ENCODE results near the gene ANKRD13D. TPM values are rescaled to one million over a fixed set of nuclear protein-coding genes. Genes with fewer than 3 reads are reported as not detected.

Gene ANKRD13D
- total RNA-seq, 2 donors from 2014 or later, result 78.5 to 90.9 TPM

GRCh38 chr11:67271541-67272284 lies 17.4 kb upstream of the ANKRD13D start:
- peak; percentile 80 to 84 for DNase-seq
- Mint-ChIP-seq H3K4me3 (peak overlapping the region; percentile 97 to 98), H3K27me3 (ENCODE audit: low read depth) (no peaks in the 10 kb centered on the region), H3K36me3 (ENCODE audit: insufficient read depth in 2 of 2) (peaks cover 20 to 31% of the 10 kb centered on the region in 2 donors), H3K4me1 (ENCODE audit: low read depth) (peaks cover 84% of the 10 kb centered on the region), H3K27ac (peak overlapping the region; percentile 87), H3K9me3 (no peaks in the 10 kb centered on the region)
- ATAC-seq (replicated peaks in 1 of 2), result peak; percentile 38 to 45

DNA sequence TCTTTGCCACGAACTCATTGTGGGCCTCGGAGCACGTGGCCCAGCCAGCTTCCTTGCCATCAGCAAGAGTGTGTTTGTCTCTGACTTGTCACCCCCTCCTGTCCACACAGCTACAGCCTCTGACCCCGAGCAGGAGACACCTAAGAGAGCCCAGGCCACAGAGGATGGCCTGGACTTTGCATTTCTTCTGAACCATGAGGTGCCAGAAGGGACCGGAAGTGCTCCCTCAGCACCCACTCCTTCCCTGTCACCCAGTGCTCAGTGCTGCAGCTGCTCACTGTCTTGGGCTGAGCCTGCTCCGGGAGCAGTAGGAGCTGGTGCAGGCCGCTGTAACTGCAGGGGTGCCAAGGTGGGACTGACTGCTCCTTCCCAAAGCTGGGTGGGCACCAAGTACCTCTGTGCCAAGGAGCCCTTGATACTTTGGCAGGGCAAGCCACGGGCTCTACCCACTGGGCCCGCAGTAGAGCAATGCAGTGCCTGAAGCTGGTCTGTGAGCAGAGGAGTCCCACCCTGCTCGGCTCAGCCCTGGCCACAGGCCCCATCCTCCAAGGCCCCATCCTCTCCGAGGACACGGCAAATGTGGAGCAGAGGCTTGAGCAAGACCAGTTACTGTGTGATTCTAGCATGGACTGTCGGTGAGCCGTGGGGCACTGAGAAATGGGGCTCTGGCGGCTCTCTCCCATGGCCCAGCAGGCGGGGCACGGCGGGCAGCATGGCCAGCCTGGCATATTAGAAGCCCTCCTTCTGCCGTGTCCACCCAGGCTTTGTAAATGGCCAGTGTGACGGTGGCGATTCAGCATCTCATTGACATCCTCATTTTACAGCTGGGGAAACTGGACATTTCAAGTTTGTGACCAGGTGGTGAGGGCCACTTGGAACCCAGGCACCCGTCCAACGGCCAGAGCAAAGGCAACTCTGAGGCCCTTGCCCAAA lies 16.5 kb upstream of the ANKRD13D start:
- DNase-seq, result no peak
- ATAC-seq (replicated peaks in 1 of 2), result peak in 1 of 2 donors; percentile 23
- peak overlapping the region; percentile 97 to 98 for H3K4me3 Mint-ChIP-seq
- H3K4me1 Mint-ChIP-seq (ENCODE audit: low read depth), result peaks cover 93% of the 10 kb centered on the region
- peaks cover 13 to 25% of the 10 kb centered on the region in 2 donors for H3K36me3 Mint-ChIP-seq (ENCODE audit: insufficient read depth in 2 of 2)
- H3K27me3 Mint-ChIP-seq (ENCODE audit: low read depth), result no peaks in the 10 kb centered on the region
- peak overlapping the region; percentile 70 for H3K27ac Mint-ChIP-seq
- H3K9me3 Mint-ChIP-seq, result no peaks in the 10 kb centered on the region

- DNase-seq (no peak), ATAC-seq (replicated peaks in 1 of 2) (no peak)
- peak overlapping the region; percentile 97 to 98 for H3K4me3 Mint-ChIP-seq
- H3K27me3 Mint-ChIP-seq (ENCODE audit: low read depth), result no peaks in the 10 kb centered on the region
- H3K4me1 Mint-ChIP-seq (ENCODE audit: low read depth), result peaks cover 95% of the 10 kb centered on the region
- H3K9me3 Mint-ChIP-seq, result no peaks in the 10 kb centered on the region
- peak overlapping the region; percentile 81 for H3K27ac Mint-ChIP-seq
- H3K36me3 Mint-ChIP-seq (ENCODE audit: insufficient read depth in 2 of 2), result peaks cover 8 to 19% of the 10 kb centered on the region in 2 donors
Measured at GRCh38 chr11:67273260-67273990, 15.7 kb upstream of the ANKRD13D start.

- no peak for DNase-seq
Measured at GRCh38 chr11:67274768-67275605, 14.1 kb upstream of the ANKRD13D start.

DNA sequence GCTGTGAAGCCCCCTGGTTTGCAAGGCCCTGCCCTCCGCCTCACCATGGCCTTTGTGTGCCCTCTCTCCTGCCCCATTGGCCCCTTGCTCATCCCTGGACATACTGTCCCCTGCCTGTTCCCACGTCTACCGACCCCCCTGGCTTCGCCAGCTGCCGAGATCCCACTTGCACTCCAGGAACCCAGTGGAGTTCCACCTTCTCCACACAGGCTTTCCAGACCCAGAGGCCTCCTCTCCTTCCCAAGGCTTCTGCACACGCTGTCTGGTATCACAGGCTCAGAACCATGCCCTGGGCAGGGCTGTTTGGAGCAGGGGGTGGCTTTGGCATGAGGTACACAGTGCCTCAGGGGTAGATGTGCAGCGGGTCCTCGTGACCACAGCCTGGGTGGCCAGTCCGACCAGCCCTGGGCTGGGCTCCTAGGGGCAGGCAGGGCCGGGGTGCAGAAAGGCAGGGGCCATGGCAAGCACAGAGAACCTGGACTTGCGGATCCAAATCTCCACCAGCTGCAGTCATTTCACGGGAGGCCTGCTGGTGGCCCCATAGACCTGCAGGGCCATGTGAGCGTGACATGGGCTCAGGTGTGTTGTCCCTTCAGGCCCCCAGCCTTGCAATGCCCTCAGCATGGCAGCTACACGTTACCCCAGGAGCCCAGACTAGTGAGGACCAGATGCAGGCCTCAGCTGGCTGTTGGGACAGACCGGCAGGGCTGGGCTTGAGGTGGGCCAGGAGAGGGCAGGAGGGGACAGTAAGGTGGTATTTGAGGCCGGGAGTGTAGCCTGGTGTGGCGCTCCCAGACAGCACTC lies 13.3 kb upstream of the ANKRD13D start:
- peaks cover 92% of the 10 kb centered on the region for H3K4me1 Mint-ChIP-seq (ENCODE audit: low read depth)
- peak overlapping the region; percentile 81 for H3K27ac Mint-ChIP-seq
- no peaks in the 10 kb centered on the region for H3K9me3 Mint-ChIP-seq
- no peak for ATAC-seq (replicated peaks in 1 of 2)
- peaks cover 4 to 23% of the 10 kb centered on the region in 2 donors for H3K36me3 Mint-ChIP-seq (ENCODE audit: insufficient read depth in 2 of 2)
- no peaks in the 10 kb centered on the region for H3K27me3 Mint-ChIP-seq (ENCODE audit: low read depth)
- DNase-seq, result peak; percentile 31 to 40
- H3K4me3 Mint-ChIP-seq, result peak overlapping the region; percentile 75 to 97

More at GRCh38 chr11:67274768-67275605, 14.1 kb upstream of the ANKRD13D start:
- H3K36me3 Mint-ChIP-seq (ENCODE audit: insufficient read depth in 2 of 2), result peaks cover 10 to 27% of the 10 kb centered on the region in 2 donors
- no peaks in the 10 kb centered on the region for H3K9me3 Mint-ChIP-seq
- peaks cover 97% of the 10 kb centered on the region for H3K4me1 Mint-ChIP-seq (ENCODE audit: low read depth)
- peak overlapping the region; percentile 81 for H3K27ac Mint-ChIP-seq
- H3K27me3 Mint-ChIP-seq (ENCODE audit: low read depth), result no peaks in the 10 kb centered on the region
- ATAC-seq (replicated peaks in 1 of 2), result no peak
- peak overlapping the region; percentile 82 to 97 for H3K4me3 Mint-ChIP-seq

- DNase-seq (peak; percentile 66 to 69), ATAC-seq (replicated peaks in 1 of 2) (peak; percentile 60 to 65)
- Mint-ChIP-seq H3K9me3 (no peaks in the 10 kb centered on the region), H3K27me3 (ENCODE audit: low read depth) (no peaks in the 10 kb centered on the region), H3K4me1 (ENCODE audit: low read depth) (peaks cover 82% of the 10 kb centered on the region), H3K4me3 (peak overlapping the region; percentile 75 to 97), H3K27ac (peak overlapping the region; percentile 81), H3K36me3 (ENCODE audit: insufficient read depth in 2 of 2) (peaks cover 3 to 22% of the 10 kb centered on the region in 2 donors)
Measured at GRCh38 chr11:67276781-67277230, 12.3 kb upstream of the ANKRD13D start.

DNA sequence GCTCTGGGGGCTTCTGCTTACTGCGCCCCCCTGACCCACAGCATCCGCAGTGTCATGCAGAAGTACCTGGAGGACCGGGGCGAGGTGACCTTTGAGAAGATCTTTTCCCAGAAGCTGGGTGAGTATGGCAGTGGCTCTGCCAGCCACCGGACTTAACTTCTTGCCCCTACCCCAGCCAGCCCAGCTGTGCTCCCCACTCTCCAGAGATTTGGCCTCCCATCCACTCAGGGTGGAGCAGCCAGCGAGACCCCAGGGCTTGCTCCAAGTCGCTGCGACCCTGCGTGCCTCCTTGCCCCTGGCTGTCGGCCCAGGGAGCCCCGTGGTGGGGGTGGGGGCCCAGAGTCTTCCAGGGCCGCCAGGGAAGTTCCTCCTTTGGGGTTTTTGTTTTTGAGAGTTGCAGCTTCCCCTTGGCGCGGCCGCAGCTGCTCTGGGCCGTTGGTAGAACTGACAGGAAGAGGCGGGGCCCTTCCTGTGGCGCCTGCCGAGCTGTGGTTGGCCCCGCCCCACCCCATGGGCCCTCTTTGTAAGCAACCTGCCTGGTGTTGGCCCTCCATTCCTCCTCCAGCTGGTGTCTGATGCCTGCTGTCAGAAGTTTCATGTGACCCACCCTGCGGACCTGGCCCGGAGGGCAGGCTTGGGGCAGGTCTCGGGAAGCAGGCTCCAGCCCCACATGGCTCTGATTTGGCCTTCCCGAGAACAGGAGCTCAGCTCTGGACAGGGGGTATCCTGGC lies 11.7 kb upstream of the ANKRD13D start:
- peaks cover 4 to 24% of the 10 kb centered on the region in 2 donors for H3K36me3 Mint-ChIP-seq (ENCODE audit: insufficient read depth in 2 of 2)
- H3K4me3 Mint-ChIP-seq, result peak overlapping the region; percentile 75 to 97
- H3K27ac Mint-ChIP-seq, result peak overlapping the region; percentile 81
- peaks cover 76% of the 10 kb centered on the region for H3K4me1 Mint-ChIP-seq (ENCODE audit: low read depth)
- DNase-seq (peak; percentile 89 to 90), ATAC-seq (replicated peaks in 1 of 2) (peak; percentile 89)
- no peaks in the 10 kb centered on the region for H3K27me3 Mint-ChIP-seq (ENCODE audit: low read depth)
- no peaks in the 10 kb centered on the region for H3K9me3 Mint-ChIP-seq

DNA sequence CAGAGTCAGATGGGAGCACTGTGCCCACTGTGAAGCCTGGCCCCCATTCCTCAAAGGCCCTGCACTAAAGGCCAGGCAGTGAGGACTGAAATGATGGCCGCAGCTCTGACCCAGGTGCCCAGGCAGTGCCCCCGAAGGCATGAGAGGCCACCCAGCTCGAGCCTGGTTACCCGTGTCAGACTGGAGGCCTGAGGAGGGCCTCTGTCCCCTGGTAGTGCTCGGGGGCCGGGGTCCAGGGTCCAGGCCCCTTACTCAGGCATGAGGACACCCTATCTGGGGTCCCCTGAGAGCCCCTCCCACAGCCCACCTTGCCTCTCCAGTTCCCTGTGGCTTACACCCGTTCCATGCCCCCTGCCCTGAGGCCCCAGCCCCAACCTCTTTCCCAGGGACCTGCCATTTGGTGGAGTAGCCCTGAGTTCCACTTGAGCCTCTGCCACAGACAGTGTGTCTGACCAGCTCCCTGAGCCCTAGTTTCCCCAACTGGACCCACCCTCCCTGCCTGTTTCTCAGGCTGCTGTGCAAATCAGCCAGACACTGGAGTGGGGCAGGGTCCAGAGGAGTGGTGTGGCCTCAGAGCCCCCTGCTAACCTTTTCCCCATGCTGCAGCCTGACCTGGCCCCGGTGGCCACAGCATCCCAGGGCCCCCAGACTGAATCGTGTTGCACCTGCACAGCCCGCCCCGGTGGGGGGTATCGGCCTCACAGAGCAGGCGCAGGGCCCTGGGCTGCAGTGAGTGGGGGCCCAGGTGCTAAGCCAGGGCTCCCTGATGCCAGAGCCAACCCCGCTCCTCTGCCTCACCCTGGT lies 10.8 kb upstream of the ANKRD13D start:
- peak overlapping the region; percentile 81 for H3K27ac Mint-ChIP-seq
- H3K36me3 Mint-ChIP-seq (ENCODE audit: insufficient read depth in 2 of 2), result peaks cover 6 to 27% of the 10 kb centered on the region in 2 donors
- H3K27me3 Mint-ChIP-seq (ENCODE audit: low read depth), result no peaks in the 10 kb centered on the region
- no peaks in the 10 kb centered on the region for H3K9me3 Mint-ChIP-seq
- peak overlapping the region; percentile 75 to 97 for H3K4me3 Mint-ChIP-seq
- DNase-seq (peak in 1 of 2 donors; percentile 0), ATAC-seq (replicated peaks in 1 of 2) (no peak)
- H3K4me1 Mint-ChIP-seq (ENCODE audit: low read depth), result peaks cover 67% of the 10 kb centered on the region

DNA sequence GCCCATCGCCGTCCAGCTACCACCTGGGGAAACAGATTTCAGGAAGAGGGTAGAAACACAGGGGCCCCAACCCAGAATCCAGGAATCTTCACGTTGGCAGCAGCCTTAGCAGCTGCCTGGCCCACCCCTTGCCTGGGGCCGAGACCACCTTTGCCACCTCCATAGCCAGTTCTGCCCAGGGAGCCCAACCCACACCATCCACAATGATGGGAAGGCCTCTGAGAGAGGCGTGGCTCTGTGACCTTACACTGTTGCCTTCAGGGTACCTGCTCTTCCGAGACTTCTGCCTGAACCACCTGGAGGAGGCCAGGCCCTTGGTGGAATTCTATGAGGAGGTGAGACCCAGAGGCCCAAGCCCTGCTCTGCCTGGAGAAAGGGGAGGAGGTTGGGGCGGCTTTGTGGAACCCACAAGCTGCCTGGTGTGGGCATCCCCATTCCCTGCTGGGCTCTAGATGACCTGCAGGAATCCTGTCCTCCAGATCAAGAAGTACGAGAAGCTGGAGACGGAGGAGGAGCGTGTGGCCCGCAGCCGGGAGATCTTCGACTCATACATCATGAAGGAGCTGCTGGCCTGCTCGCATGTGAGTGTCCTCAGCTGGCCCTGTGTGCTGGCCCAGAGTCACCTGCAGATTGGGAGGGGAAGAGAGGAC lies 10.0 kb upstream of the ANKRD13D start:
- Mint-ChIP-seq H3K4me1 (ENCODE audit: low read depth) (peaks cover 65% of the 10 kb centered on the region), H3K9me3 (no peaks in the 10 kb centered on the region), H3K4me3 (peak overlapping the region; percentile 54 to 97), H3K27me3 (ENCODE audit: low read depth) (no peaks in the 10 kb centered on the region), H3K36me3 (ENCODE audit: insufficient read depth in 2 of 2) (peaks cover 6 to 29% of the 10 kb centered on the region in 2 donors), H3K27ac (peak overlapping the region; percentile 83)
- no peak for ATAC-seq (replicated peaks in 1 of 2)
- DNase-seq, result peak in 1 of 2 donors; percentile 0
